H9 (cell line): ENCODE measurements around the gene INO80B. TPM values are rescaled to one million over a fixed set of nuclear protein-coding genes. Genes with fewer than 3 reads are reported as not detected.

Experiments
- DNase-seq: peaks from one replicate; pipeline ENCODE4 v3.0.0-alpha.2; 2017
- H2AFZ ChIP-seq: one replicate; pipeline ENCODE4 v1.6.1; 2013; ENCODE audit warnings: mild to moderate bottlenecking, low read length, control low read depth, moderate library complexity
- H2AK5ac ChIP-seq: 2 replicates; pipeline ENCODE4 v1.6.1; 2013; ENCODE audit warnings: low read length, control low read depth, mixed read lengths; ENCODE audit not compliant: insufficient read length
- H2BK120ac ChIP-seq: one replicate; pipeline ENCODE4 v1.6.1; 2013; ENCODE audit warnings: low read depth, mild to moderate bottlenecking, low read length, control low read depth, inconsistent platforms; ENCODE audit not compliant: poor library complexity, severe bottlenecking
- H2BK12ac ChIP-seq: 2 replicates; pipeline ENCODE4 v1.6.1; 2013; ENCODE audit warnings: low read length, control low read depth, mixed read lengths, low read depth; ENCODE audit not compliant: insufficient read length
- H2BK15ac ChIP-seq: 2 replicates; pipeline ENCODE4 v1.6.1; 2013; ENCODE audit warnings: low read depth, low read length, control low read depth
- H2BK20ac ChIP-seq: one replicate; pipeline ENCODE4 v1.6.1; 2013; ENCODE audit warnings: low read depth, mild to moderate bottlenecking, low read length, control low read depth, inconsistent platforms; ENCODE audit not compliant: poor library complexity, severe bottlenecking
- H2BK5ac ChIP-seq: 2 replicates; pipeline ENCODE4 v1.6.1; 2013; ENCODE audit warnings: low read length, control low read depth, mixed read lengths; ENCODE audit not compliant: insufficient read length
- H3K14ac ChIP-seq: 2 replicates; pipeline ENCODE4 v1.6.1; 2013; ENCODE audit warnings: low read length, control low read depth; ENCODE audit not compliant: insufficient read depth
- H3K18ac ChIP-seq: 2 replicates; pipeline ENCODE4 v1.6.1; 2013; ENCODE audit warnings: low read depth, mild to moderate bottlenecking, mixed read lengths, low read length, control low read depth; ENCODE audit not compliant: insufficient read length
- H3K23ac ChIP-seq: 2 replicates; pipeline ENCODE4 v1.6.1; 2013; ENCODE audit warnings: low read length, control low read depth, mixed read lengths, low read depth; ENCODE audit not compliant: insufficient read length
- H3K23me2 ChIP-seq: 2 replicates; pipeline ENCODE4 v1.6.1; 2013; ENCODE audit warnings: low read depth, mild to moderate bottlenecking, mixed read lengths, low read length, control low read depth; ENCODE audit not compliant: insufficient read length, poor library complexity, severe bottlenecking
- H3K27ac ChIP-seq: 2 replicates; pipeline ENCODE4 v1.5.1; 2013; ENCODE audit warnings: low read length, control low read depth, mixed read lengths, low read depth; ENCODE audit not compliant: insufficient read length
- H3K27me3 ChIP-seq: 2 replicates; pipeline ENCODE4 v1.6.1; 2013; ENCODE audit warnings: low read length, control low read depth, inconsistent platforms; ENCODE audit not compliant: insufficient read depth
- H3K4ac ChIP-seq: 2 replicates; pipeline ENCODE4 v1.6.1; 2013; ENCODE audit warnings: low read depth, mild to moderate bottlenecking, control low read depth, inconsistent platforms, low read length, moderate library complexity
- H3K4me1 ChIP-seq: 2 replicates; pipeline ENCODE4 v1.6.1; 2013; ENCODE audit warnings: low read length, control low read depth, inconsistent platforms; ENCODE audit not compliant: insufficient read depth
- H3K4me2 ChIP-seq: 2 replicates; pipeline ENCODE4 v1.6.1; 2013; ENCODE audit warnings: low read length, control low read depth, mixed read lengths; ENCODE audit not compliant: insufficient read length, insufficient read depth
- H3K56ac ChIP-seq: 2 replicates; pipeline ENCODE4 v1.6.1; 2013; ENCODE audit warnings: low read depth, mild to moderate bottlenecking, mixed read lengths, low read length, control low read depth; ENCODE audit not compliant: insufficient read length
- H3K79me1 ChIP-seq: 2 replicates; pipeline ENCODE4 v1.6.1; 2013; ENCODE audit warnings: low read depth, mild to moderate bottlenecking, moderate library complexity, low read length, control low read depth, inconsistent platforms; ENCODE audit not compliant: insufficient read depth, poor library complexity, severe bottlenecking
- H3K79me2 ChIP-seq: 2 replicates; pipeline ENCODE4 v1.6.1; 2013; ENCODE audit warnings: low read length, control low read depth, inconsistent platforms; ENCODE audit not compliant: insufficient read depth
- H3K9ac ChIP-seq: 2 replicates; pipeline ENCODE4 v1.6.1; 2013; ENCODE audit warnings: low read length, control low read depth, mixed read lengths; ENCODE audit not compliant: insufficient read length; ENCODE audit errors: extremely low read depth
- H3K9me3 ChIP-seq: one replicate; pipeline ENCODE4 v1.6.1; 2013; ENCODE audit warnings: low read depth, low read length, inconsistent platforms; ENCODE audit not compliant: control insufficient read depth
- H3T11ph ChIP-seq: one replicate; pipeline ENCODE4 v1.6.1; 2013; ENCODE audit warnings: mild to moderate bottlenecking, low read length, control low read depth, inconsistent platforms
- H4K20me1 ChIP-seq: one replicate; pipeline ENCODE4 v1.6.1; 2013; ENCODE audit not compliant: control insufficient read depth, insufficient read length, insufficient read depth
- H4K5ac ChIP-seq: 2 replicates; pipeline ENCODE4 v1.6.1; 2013; ENCODE audit warnings: low read depth, mild to moderate bottlenecking, mixed read lengths, low read length, control low read depth; ENCODE audit not compliant: insufficient read length
- H4K8ac ChIP-seq: replicated peaks from 2 replicates; pipeline ENCODE4 v1.6.1; 2013; ENCODE audit warnings: low read length, control low read depth, mixed read lengths, low read depth; ENCODE audit not compliant: insufficient read length
- H4K91ac ChIP-seq: 2 replicates; pipeline ENCODE4 v1.6.1; 2013; ENCODE audit warnings: low read depth, mild to moderate bottlenecking, moderate library complexity, mixed read lengths, low read length, control low read depth; ENCODE audit not compliant: insufficient read length
- H3K27ac Mint-ChIP-seq, 3 experiments: 2 replicates in 2 of 3; 3 replicates in 1 of 3; pipeline ENCODE4 v1.8.0; 2020 to 2021; ENCODE audit warnings: mixed read lengths in 3 of 3, mild to moderate bottlenecking in 1 of 3, moderate library complexity in 1 of 3
- H3K27me3 Mint-ChIP-seq: 2 replicates; pipeline ENCODE4 v1.8.0; 2021; ENCODE audit warnings: low read depth, mild to moderate bottlenecking, moderate library complexity, mixed read lengths
- H3K36me3 Mint-ChIP-seq, 3 experiments: 2 replicates in 2 of 3; 3 replicates in 1 of 3; pipeline ENCODE4 v1.8.0; 2020 to 2021; ENCODE audit warnings: low read depth in 3 of 3, mixed read lengths in 3 of 3; ENCODE audit not compliant: insufficient read depth in 1 of 3
- H3K4me1 Mint-ChIP-seq, 2 experiments: 2 replicates each; pipeline ENCODE4 v1.8.0; 2020; ENCODE audit warnings: mixed read lengths in 2 of 2
- H3K4me3 Mint-ChIP-seq, 2 experiments: 2 replicates in 1 of 2; 3 replicates in 1 of 2; pipeline ENCODE4 v1.8.0; 2020 to 2021; ENCODE audit warnings: mild to moderate bottlenecking in 2 of 2, mixed read lengths in 2 of 2, moderate library complexity in 1 of 2
- H3K9me3 Mint-ChIP-seq, 2 experiments: 2 replicates in 1 of 2; 3 replicates in 1 of 2; pipeline ENCODE4 v1.8.0; 2020; ENCODE audit warnings: mild to moderate bottlenecking in 2 of 2, mixed read lengths in 2 of 2, moderate library complexity in 1 of 2
- WGBS: extraction: QIAGEN DNeasy Blood & Tissue Kit; methylation state at CpG from one replicate; pipeline ENCODE4 v1.1.7; 2013; ENCODE audit warnings: missing lambda C conversion rate, low lambda C conversion rate, mixed read lengths; ENCODE audit not compliant: insufficient read length; ENCODE audit errors: extremely low coverage; 5-methylcytosine and 5-hydroxymethylcytosine counted together
- total RNA-seq: library from RNA; stranded (reverse); gene quantifications from 2 replicates; pipeline ENCODE4 v1.2.1, GENCODE V29; 2021
- TF ChIP-seq, protein P1 (sequence below): fragments of 200-600 bp; sonication (generic); conservative IDR thresholded peaks from 3 replicates; pipeline ENCODE4 v1.8.0; 2021; ENCODE audit warnings: antibody characterized with exemption, mild to moderate bottlenecking

Gene INO80B
- total RNA-seq, 1 experiment from 2014 or later, result 17.6 TPM

DNA sequence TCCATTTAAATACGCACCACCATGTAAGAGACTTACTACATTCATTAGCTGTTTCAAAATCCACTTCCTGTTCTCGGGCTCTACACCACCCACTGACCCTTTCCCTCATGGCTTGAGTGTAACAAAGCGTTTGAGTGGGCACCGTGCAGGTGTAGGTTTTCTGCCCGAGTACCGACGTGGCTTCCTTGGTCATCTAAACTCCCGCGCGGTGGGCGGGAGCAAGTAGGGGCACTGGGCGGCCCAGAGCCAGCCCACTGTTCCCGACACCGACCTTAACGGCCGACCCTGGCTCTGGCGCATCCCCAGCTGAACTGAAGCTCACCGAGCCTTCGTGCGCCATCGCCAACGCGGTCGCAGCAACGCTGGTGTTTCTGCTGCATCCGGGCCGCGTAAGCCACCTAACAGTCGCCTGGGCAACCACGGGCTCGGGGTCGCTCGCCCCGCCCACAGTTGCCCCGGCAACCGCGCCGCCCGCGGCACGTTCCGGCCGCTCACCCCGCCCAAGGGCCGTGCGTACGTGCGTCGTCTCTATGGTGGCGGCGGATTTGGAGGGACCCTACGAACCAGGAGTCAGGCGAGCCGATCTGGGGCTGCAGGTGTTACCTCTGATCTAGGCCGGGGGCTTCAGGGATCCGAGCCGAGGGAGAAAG lies 33.5 kb upstream of the INO80B start, which contains the start of the genes C2orf81 and WDR54:
C2orf81 (minus strand) TSS at position 399 of the 650 bp plus-strand sequence; CDS start at position 340, 59 bp downstream.
WDR54 (plus strand) TSS at position 510 of the 650 bp plus-strand sequence. CDS start 424 bp downstream, outside the sequence.
- H3K9ac ChIP-seq, result peak within 1 kb of the TSS; percentile 60
- H3K9me3 ChIP-seq, result no peaks in the 10 kb centered on the region
- no peak within 1 kb of the TSS for H3T11ph ChIP-seq
- no peaks in the 10 kb centered on the region for H4K20me1 ChIP-seq
- no peak within 1 kb of the TSS for H2AK5ac ChIP-seq
- no peak within 1 kb of the TSS for H4K5ac ChIP-seq
- no peak within 1 kb of the TSS for H4K8ac ChIP-seq
- peak within 1 kb of the TSS; percentile 83 for H3K18ac ChIP-seq
- no peak within 1 kb of the TSS for H4K91ac ChIP-seq
- peak within 1 kb of the TSS; percentile 88 to 99 (median 92) for H3K27ac Mint-ChIP-seq
- H2AFZ ChIP-seq, result peak within 1 kb of the TSS; percentile 34
- no peak within 1 kb of the TSS for H3K27ac ChIP-seq
- H3K79me1 ChIP-seq, result no peaks in the 10 kb centered on the region
- no peak within 1 kb of the TSS for H2BK120ac ChIP-seq
- H3K79me2 ChIP-seq, result no peaks in the 10 kb centered on the region
- H3K14ac ChIP-seq, result peak within 1 kb of the TSS; percentile 77
- H3K4me3 Mint-ChIP-seq, result peak within 1 kb of the TSS; percentile 94 to 98
- H2BK5ac ChIP-seq, result no peak within 1 kb of the TSS
- H3K4me2 ChIP-seq, result peak within 1 kb of the TSS; percentile 52
- no peaks in the 10 kb centered on the region for H3K4me1 ChIP-seq
- peaks cover 11 to 15% of the 10 kb centered on the region in 2 experiments for H3K4me1 Mint-ChIP-seq
- H3K36me3 Mint-ChIP-seq, result peaks cover 10 to 26% (median 21%) of the 10 kb centered on the region in 3 experiments
- H2BK20ac ChIP-seq, result no peak within 1 kb of the TSS
- no peak within 1 kb of the TSS for H2BK15ac ChIP-seq
- peak; percentile 95 for DNase-seq
- peaks cover 30% of the 10 kb centered on the region for H3K27me3 Mint-ChIP-seq
- H3K9me3 Mint-ChIP-seq, result no peaks in the 10 kb centered on the region; a peak in 1 of 5 replicates
- peaks cover 9% of the 10 kb centered on the region for H3K23me2 ChIP-seq
- no CpG with 5 or more reads among the region's 57 CpGs for WGBS
- H3K23ac ChIP-seq, result no peak within 1 kb of the TSS
- TF ChIP-seq, protein P1, sequence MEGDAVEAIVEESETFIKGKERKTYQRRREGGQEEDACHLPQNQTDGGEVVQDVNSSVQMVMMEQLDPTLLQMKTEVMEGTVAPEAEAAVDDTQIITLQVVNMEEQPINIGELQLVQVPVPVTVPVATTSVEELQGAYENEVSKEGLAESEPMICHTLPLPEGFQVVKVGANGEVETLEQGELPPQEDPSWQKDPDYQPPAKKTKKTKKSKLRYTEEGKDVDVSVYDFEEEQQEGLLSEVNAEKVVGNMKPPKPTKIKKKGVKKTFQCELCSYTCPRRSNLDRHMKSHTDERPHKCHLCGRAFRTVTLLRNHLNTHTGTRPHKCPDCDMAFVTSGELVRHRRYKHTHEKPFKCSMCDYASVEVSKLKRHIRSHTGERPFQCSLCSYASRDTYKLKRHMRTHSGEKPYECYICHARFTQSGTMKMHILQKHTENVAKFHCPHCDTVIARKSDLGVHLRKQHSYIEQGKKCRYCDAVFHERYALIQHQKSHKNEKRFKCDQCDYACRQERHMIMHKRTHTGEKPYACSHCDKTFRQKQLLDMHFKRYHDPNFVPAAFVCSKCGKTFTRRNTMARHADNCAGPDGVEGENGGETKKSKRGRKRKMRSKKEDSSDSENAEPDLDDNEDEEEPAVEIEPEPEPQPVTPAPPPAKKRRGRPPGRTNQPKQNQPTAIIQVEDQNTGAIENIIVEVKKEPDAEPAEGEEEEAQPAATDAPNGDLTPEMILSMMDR, result no peak
- no peak within 1 kb of the TSS for H3K4ac ChIP-seq
- no peak within 1 kb of the TSS for H3K56ac ChIP-seq
- no peaks in the 10 kb centered on the region for H3K27me3 ChIP-seq
- no peak within 1 kb of the TSS for H2BK12ac ChIP-seq
